Caki2 (cell line): Measurements from ENCODE around the gene HNF4A. TPM values are rescaled to one million over a fixed set of nuclear protein-coding genes. Genes with fewer than 3 reads are reported as not detected.

Experiments
- DNase-seq: peaks from one replicate; pipeline ENCODE4 v3.0.0-alpha.2; 2015; ENCODE audit warnings: low read depth
- in situ Hi-C: cut with HindIII; loops from 2 replicates; pipeline ENCODE4 v1.10.0; 2016; ENCODE audit warnings: low sequenced_read_pairs, low pct_unique_long_range_greater_than_20kb, mixed read lengths
- total RNA-seq: library from RNA; depleted of rRNA; stranded (reverse); fragments of >200 nt; shearing (Covaris generic); gene quantifications from 2 replicates; pipeline ENCODE4 v1.2.3, GENCODE V29; 2014; ENCODE audit warnings: low replicate concordance

The HNF4A gene
- total RNA-seq, 1 experiment from 2014 or later = not detected

DNA sequence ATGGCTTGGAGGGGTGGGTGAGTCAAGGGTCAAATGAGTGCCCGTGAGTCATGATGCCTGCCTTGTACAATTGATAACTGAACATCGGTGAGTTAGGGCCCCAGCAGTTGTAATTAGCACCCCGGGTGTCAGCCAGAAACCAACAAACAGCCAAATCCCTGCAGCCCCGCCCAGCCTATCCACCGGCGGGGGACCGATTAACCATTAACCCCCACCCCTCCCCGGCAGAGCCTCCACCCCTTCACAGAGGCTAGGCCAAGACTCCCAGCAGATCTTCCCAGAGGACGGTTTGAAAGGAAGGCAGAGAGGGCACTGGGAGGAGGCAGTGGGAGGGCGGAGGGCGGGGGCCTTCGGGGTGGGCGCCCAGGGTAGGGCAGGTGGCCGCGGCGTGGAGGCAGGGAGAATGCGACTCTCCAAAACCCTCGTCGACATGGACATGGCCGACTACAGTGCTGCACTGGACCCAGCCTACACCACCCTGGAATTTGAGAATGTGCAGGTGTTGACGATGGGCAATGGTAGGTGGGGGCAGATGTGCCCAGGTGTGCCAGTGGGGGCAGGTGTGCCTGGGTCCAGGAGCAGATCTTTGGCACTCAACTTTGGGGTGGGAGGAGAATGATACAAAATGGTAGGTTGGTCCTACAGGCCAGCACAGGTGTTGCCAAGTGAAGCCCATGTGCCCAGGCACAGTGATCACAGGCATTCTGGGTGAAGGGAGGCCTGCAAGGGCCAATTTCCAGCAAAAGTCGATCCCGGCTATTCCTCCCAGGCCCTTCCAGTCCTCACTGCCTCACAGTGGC is 45.7 kb downstream of the HNF4A start:
- no peak for DNase-seq
- in situ Hi-C loops = no loop called here

- in situ Hi-C loops = no loop called here
- DNase-seq = no peak
Measured at GRCh38 chr20:44401770-44402390, 46.4 kb downstream of the HNF4A start.

GRCh38 chr20:44402391-44403193 is 47.1 kb downstream of the HNF4A start:
- DNase-seq = no peak
- in situ Hi-C loops = no loop called here

DNA sequence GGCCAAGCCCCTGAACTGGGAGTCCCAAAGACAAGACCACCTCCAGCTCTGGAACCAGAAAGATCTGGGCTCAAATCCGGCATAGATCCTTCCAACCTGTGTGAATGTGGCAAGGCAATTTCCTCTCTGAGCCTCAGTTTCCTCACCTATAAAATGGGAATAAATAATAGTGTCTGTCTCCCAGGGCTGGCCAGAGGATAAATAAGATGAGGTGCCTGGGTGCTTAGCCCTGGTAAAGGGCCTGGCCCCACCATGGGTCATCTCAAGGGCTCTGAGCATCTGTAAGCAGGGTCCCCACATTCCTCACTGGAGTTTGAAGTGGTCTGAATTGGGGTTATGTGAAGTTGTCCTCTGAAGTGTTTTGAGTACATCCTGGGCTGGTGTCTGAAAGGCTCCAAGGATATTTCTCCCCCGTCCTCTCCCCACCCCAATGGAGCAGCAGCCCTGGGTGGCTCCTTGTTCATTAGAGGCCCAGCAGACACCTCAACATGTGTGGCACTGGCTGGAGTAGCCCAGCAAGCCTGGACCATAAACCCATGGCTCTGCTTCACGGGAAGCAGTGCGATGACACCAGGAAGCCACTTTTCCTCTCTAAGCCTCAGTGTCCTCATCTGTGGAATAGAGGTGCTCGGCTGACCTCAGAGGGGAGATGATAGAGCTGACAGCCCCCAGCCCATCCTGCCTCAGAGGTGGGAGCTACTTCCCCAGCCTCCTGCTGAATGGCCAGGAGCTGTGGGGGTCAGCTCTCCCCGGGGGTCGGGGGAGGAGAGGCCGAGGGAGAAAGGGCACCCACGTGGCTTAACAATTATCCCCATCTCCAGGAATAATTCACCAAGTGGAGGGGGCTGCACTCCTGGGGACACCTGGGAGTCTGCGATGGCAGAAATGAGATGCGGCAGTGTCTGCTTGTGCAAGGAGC is 48.0 kb downstream of the HNF4A start:
- in situ Hi-C loops = no loop called here
- DNase-seq = no peak

- in situ Hi-C loops = no loop called here
- no peak for DNase-seq
Measured at GRCh38 chr20:44404204-44405181, 49.0 kb downstream of the HNF4A start.

DNA sequence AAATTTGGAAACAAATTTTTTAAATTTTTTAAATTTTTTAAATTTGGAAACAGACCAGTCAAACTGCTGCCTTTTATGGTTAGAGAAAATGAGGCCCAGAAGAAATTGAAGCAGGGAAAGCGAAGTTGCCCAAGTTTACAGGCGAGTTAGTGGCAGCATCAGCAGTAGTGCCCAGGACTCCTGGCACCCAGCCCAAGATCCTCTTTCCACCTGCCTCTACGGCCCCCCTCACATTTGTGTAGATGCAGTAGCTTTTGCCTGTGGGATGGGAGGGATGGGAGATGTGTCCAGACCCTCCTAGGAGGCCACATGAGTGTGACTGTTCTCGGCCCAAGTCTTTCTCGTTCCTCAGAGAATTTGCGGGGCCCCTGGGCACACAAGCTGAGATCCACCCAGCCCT is 49.8 kb downstream of the HNF4A start:
- in situ Hi-C loops = no loop called here
- DNase-seq = no peak

DNA sequence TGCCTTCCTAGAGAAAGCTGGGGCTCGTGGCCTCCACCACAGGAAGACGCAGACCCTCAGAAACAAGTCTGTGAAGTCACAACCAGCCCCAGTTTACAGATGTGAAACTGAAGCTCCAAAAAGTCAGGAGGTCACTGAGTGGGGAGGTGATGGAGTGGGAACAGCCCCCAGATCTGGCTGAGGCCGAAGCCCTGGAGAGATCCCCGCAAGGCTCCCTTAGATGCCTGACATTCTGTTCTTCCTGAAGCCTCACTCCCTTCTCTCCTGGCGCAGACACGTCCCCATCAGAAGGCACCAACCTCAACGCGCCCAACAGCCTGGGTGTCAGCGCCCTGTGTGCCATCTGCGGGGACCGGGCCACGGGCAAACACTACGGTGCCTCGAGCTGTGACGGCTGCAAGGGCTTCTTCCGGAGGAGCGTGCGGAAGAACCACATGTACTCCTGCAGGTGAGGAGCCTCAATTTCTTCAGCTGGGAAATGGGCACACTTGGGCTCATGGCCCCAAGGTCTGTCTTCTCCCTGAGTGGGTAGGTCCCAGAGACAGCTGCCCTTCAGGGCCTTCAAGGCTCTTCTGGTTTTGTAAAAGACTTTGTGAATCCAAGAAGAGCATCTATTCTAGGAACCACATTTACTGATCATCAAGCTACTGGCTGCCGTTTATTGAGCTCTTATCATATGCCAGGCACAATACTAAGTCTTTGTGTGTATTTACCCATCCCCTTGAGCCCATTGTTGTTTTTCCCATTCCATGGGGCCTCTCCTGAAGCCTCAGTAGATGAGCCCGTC is 50.5 kb downstream of the HNF4A start:
- in situ Hi-C loops = no loop called here
- DNase-seq = no peak

- in situ Hi-C loops = no loop called here
- DNase-seq = no peak
Measured at GRCh38 chr20:44406572-44407137, 51.2 kb downstream of the HNF4A start.

GRCh38 chr20:44407402-44408184 is 52.1 kb downstream of the HNF4A start:
- peak; percentile 85 for DNase-seq
- in situ Hi-C loops = no loop called here

DNA sequence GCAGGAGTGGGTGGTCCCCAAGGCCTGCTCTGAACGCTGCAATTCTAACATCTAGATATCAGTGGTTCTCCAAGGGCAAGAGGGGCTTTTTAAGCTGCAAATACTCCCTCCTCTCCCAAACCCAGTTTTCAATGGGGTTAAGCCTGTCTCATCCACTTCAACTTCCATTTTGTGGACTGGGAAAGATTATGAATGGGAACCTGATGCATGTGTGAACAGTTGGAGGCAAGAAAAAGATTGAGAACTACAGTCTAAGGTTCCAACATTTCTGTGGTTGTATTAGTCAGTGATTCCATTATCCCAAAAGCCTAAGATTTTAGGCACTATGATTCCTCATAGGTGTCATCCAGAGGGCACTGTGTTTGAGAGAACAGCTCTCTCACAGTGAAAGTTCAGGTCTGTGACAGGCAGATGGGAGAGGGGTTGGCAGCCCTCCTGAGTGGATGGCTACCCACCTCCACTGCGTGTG is 53.7 kb downstream of the HNF4A start:
- no peak for DNase-seq
- in situ Hi-C loops = no loop called here

DNA sequence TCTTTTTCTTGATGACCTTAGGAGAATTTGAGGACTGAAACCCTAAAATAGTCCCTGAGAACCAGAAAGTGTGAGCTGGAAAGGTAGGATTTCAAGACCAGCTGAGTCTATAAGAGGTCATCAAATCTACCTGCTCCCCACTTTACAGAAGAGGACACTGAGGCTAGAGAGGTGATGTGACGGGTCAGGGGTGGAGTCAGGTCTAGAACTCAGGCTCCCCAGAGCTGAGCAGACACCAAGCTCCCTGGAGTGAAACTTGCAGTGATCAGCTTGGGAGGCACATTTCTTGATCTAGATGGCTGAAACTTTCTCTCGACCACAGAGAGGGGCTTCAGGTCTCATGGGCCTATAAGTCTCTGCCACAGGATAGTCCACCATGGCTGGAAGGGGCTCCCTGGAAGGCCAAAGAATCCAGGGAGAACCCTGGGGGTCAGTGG is 55.1 kb downstream of the HNF4A start:
- no peak for DNase-seq
- in situ Hi-C loops = no loop called here

- in situ Hi-C loops = no loop called here
Measured at GRCh38 chr20:44411020-44411756, 55.7 kb downstream of the HNF4A start.

GRCh38 chr20:44411757-44412401 is 56.4 kb downstream of the HNF4A start:
- no peak for DNase-seq
- in situ Hi-C loops = no loop called here

More at GRCh38 chr20:44411020-44411756, 55.7 kb downstream of the HNF4A start:
- no peak for DNase-seq
